Liver (tissue), 3 donors: ENCODE data around the gene MOGAT3.

Source experiments
- ATF3 ChIP-seq: IDR thresholded peaks from 2 replicates; pipeline ENCODE4 v1.6.1; 2016; ENCODE audit warnings: antibody characterized with exemption
- CTCF ChIP-seq: fragments of 150-350 bp; IDR thresholded peaks from 2 replicates; pipeline ENCODE4 v1.5.1; 2017; ENCODE audit warnings: improper control_type of control experiment, low read depth, low read length; ENCODE audit not compliant: missing input control
- GABPA ChIP-seq, 2 donors: IDR thresholded peaks in 1 of 2; conservative IDR thresholded peaks in 1 of 2; 2 replicates each; pipeline ENCODE4 v1.6.1; 2016; ENCODE audit warnings: antibody characterized with exemption in 2 of 2, mild to moderate bottlenecking in 1 of 2, moderate library complexity in 1 of 2
- HNF4A ChIP-seq, 2 donors: conservative IDR thresholded peaks; 2 replicates each; pipeline ENCODE4 v1.6.1; 2016; ENCODE audit warnings: antibody characterized with exemption in 2 of 2, mild to moderate bottlenecking in 2 of 2
- JUND ChIP-seq, 2 donors: IDR thresholded peaks; 2 replicates each; pipeline ENCODE4 v1.6.1; 2016; ENCODE audit warnings: antibody characterized with exemption in 2 of 2
- RAD21 ChIP-seq, 2 donors: IDR thresholded peaks; 2 replicates each; pipeline ENCODE4 v1.6.1; 2016; ENCODE audit warnings: antibody characterized with exemption in 2 of 2, mild to moderate bottlenecking in 2 of 2
- REST ChIP-seq: IDR thresholded peaks from 2 replicates; pipeline ENCODE4 v1.6.1; 2016; ENCODE audit warnings: antibody characterized with exemption, mild to moderate bottlenecking
- SP1 ChIP-seq: IDR thresholded peaks from 2 replicates; pipeline ENCODE4 v1.6.1; 2018; ENCODE audit warnings: antibody characterized with exemption, mild to moderate bottlenecking
- TAF1 ChIP-seq: conservative IDR thresholded peaks from 2 replicates; pipeline ENCODE4 v1.6.1; 2016; ENCODE audit warnings: antibody characterized with exemption, mild to moderate bottlenecking
- donor health status: healthy.
- donor health status: healthy.

- TF ChIP-seq CTCF = no peak
- TF ChIP-seq SP1 = peak; percentile 96
- TF ChIP-seq GABPA (IDR thresholded peaks at IDR 0.05 in 1 of 2, conservative IDR thresholded peaks at IDR 0.05 in 1 of 2) = peak in 1 of 2 donors; percentile 76
- TF ChIP-seq REST = peak; percentile 88
- peak; percentile 57 to 60 for TF ChIP-seq RAD21 (IDR thresholded peaks at IDR 0.05)
- no peak for TF ChIP-seq TAF1
- TF ChIP-seq ATF3 = peak; percentile 90
- TF ChIP-seq JUND (IDR thresholded peaks at IDR 0.05) = peak; percentile 82 to 88
- TF ChIP-seq HNF4A (conservative IDR thresholded peaks at IDR 0.05) = peak; percentile 99
These were observed 19.5 kb upstream of the MOGAT3 start for GRCh38 chr7:101220295-101220694.
